AG09319 (cell line): ENCODE data around the gene ALDH3A1.

Experiments
- DNase-seq: peaks from one replicate; pipeline ENCODE4 v3.0.0-alpha.2; 2010; ENCODE audit warnings: low read depth; ENCODE audit errors: extremely low read depth
- TF ChIP-seq, protein P1 (sequence below): IDR thresholded peaks from 2 replicates; pipeline ENCODE4 v1.5.1; 2011; ENCODE audit warnings: low read depth, mild to moderate bottlenecking, inconsistent platforms, low read length, moderate library complexity

ALDH3A1 gene

DNA sequence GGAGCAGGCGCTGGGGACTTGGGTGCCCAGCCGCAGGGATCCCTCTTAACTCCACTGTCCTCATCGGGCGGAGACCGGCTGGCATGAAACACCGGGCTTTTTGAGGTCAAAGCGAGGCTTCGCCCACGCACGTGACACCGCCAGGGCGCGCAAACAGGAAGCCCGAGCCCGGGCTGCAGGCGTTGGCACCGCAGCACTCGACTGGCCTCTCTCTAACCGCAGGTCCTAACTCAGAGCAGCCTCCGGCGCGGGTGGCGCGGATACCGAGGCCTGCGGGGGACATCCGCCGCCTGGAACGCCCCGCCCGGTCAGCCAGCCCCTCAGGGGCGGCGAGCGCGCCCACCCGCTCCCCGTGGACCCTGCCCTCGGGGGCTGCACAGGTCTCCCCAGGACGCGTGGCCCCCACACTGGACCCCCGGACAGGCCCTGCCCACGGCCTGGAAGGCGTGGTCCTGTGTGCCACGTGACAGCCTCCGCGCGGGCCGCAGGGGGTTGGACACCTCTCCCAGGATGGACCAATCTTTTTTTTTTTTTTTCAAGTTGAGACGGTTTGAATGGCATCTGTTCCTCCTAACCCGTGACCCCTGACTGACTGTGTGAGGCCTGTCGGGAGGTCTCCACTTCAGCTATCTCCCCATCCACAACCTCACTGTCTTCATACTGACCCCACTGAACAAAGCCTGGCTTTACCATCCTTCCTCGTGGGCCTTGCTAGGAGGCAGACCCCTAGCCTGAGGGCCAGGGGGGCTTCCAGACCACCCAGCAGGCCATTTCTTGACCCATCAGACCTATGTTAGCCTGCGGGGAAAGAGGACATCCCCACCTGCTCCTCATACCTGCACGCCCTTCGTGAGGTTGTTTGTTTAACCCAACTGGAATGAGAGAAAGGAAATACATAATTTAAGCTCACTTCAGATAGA, 23.3 kb downstream of the ALDH3A1 start:
- TF ChIP-seq, protein P1, sequence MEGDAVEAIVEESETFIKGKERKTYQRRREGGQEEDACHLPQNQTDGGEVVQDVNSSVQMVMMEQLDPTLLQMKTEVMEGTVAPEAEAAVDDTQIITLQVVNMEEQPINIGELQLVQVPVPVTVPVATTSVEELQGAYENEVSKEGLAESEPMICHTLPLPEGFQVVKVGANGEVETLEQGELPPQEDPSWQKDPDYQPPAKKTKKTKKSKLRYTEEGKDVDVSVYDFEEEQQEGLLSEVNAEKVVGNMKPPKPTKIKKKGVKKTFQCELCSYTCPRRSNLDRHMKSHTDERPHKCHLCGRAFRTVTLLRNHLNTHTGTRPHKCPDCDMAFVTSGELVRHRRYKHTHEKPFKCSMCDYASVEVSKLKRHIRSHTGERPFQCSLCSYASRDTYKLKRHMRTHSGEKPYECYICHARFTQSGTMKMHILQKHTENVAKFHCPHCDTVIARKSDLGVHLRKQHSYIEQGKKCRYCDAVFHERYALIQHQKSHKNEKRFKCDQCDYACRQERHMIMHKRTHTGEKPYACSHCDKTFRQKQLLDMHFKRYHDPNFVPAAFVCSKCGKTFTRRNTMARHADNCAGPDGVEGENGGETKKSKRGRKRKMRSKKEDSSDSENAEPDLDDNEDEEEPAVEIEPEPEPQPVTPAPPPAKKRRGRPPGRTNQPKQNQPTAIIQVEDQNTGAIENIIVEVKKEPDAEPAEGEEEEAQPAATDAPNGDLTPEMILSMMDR: no peak
- no peak for DNase-seq

DNA sequence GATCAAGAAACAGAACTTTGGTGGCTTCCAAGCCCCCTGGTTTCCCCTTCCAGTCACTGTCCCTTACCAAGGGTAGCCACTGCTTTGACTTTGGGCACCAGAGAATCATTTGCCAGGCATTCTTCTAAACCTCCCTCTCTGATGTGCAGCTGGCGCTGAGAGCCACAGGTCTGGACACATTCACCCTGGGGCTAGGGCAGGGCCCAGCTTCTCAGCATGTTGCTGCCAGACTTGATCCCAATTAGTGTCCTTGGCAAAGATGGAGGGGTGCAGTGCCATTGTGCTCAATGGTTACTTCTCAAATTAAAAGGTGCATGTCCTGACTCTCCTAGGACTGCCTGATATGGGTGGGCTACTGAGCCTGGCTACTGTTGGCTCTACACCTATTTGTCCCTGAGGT, 24.1 kb downstream of the ALDH3A1 start:
- TF ChIP-seq, protein P1: no peak

DNA sequence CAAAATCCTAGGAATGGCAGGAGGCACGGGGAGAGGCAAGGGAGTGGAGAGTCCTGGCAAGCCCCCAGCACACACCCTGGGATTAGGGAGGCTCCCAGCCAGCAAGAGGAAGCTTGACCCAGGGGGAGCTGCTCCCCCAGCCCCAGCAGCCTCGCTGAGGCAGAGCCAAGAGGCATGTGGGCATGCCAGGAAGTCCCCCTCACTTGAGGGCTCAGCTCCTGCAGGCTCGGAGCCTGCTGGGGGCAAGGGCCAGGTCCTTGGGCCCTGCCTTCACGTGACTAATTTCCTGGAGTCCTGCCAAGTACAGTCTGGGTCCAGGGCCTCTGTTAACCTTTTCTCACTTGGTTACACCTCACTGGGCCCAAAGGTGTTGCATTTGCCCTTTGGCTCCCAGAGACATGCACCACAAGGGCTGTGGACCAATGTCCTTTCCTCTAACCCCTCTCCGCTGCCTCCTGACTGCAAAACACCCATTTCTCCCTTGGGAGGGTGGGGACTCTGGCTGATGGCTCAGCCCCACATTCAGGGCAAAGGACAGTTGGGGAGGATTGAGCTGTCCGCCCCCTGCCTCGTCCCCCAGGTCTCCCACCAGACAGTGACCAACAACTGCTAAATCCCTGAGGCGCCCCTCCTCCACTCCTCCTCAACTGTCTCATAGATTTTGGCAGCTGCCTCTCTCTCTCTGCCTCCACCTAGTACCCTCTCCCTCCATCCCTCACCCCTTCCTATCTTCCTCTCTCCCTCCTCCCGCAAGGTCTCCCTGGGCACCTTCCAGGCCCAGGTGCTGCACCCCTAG, 27.3 kb downstream of the ALDH3A1 start:
- TF ChIP-seq, protein P1: no peak
- DNase-seq: no peak

More for the DNA sequence above, 24.1 kb downstream of the ALDH3A1 start:
- DNase-seq: no peak

DNA sequence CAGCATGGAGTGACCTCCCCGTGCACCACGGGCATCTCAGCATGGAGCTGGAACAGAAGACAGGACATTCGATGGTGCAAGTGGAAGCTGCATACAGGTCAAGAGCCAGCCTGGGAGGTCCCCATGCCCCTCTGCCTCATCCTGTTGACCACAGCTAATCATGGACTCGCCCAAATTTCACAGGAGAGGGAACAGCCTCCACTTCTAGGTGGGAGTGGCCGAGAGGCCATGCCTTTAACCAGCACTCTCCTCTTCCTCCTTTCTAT, 28.0 kb downstream of the ALDH3A1 start:
- DNase-seq: no peak
- TF ChIP-seq, protein P1: no peak

DNA sequence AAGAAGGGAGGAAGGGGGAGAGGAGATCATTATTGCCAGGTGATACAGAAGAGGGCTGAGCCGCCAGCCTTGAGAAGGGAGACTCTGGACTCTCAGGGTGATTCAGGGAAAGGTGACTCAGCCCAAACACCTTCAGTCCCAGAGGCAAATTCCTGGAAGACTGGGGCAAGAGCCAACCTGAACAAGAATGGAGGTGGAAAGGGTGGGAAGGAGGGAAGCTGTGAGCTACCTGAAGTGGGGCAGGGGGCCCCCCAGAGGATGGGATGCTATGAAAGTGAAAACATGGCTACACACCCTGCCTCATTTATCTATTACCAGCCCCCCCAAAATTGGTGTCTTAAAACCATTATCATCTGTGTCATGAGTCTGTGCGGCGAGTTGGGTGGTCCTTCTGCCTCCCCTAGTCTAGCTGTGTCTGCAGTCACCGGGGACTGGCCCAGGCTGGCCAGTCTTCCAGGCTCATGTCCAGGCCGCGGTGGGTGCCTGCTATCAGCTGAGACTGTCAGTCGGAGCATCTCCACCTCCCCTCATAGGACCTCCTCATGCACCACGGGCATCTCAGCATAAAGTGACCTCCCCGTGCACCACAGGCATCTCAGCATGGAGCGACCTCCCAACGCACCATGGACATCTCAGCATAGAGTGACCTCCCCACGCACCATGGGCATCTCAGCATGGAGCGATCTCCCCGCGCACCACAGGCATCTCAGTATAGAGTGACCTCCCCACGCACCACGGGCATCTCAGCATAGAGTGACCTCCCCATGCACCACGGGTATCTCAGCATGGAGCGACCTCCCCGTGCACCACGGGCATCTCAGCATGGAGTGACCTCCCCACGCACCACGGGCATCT, 28.5 kb downstream of the ALDH3A1 start:
- DNase-seq: no peak
- TF ChIP-seq, protein P1: no peak

DNA sequence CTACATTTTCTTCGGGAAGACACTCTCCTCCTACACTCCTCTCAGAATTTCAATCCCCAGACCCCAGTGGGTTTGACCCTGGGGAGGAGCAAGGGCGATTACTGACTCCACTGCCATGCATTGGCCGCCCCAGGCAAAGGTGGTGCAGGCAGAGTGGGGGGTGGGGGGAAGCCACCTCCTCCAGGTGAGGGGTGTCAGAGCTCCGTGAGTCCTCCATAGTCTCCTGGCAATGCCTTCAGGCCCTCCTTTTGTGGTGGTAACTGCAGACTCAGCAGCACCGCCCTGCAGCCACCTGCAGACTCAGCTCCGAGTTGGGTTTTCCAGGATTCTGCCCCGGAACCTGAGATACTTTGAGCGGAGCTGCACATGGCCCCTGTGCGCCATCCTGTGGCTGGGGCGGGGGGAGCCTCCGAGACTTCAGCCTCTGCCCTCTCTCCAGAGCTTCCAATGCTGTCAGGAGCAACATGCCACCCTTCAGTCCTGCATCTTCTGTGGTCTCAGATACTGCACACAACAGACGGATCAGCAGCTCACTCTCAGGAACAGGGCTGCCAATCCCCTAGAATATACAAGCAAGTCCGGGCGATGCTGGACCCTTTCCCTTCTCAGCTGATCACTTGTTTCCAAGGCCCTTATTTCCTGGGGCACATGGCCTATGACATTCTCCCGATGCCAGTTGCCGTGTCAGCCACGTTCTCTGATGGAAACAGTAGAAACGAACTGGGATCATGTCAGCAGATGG, 29.3 kb downstream of the ALDH3A1 start:
- TF ChIP-seq, protein P1: no peak
- DNase-seq: no peak
